OCI-LY1 (cell line): ENCODE results near the gene ROBO1.

Experiments used
- EZH2 ChIP-seq: fragments of 200-600 bp; sonication (generic), shearing (Covaris generic); IDR thresholded peaks from 2 replicates; pipeline ENCODE4 v1.8.0; 2017; ENCODE audit warnings: borderline replicate concordance, mixed run types, mild to moderate bottlenecking, antibody characterized with exemption, low read length, moderate library complexity, mixed read lengths
- TF ChIP-seq, protein P1 (sequence below): fragments of 200-600 bp; sonication (generic), shearing (Covaris generic); IDR thresholded peaks from 2 replicates; pipeline ENCODE4 v1.5.1; 2017; ENCODE audit warnings: mild to moderate bottlenecking, antibody characterized with exemption, low read length, moderate library complexity, mixed read lengths

DNA sequence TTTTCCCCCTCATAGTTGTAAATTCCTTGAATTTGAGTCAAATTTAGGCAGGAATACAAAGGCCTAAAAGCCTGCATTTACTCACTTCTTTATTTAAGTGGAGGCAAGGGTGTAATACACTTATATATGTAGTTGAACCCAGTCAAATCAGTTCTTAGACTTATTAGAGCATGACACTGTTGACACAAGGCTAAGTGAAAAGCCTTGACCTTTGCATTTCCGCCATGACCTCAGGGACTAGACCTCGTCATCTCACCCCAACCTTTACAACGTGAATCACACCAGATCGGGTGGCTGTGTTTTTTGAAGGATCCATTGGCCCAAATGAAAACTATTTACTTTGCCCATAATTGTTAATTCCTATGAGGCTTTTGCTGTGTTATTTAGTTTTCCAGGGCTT is 774.4 kb downstream of the ROBO1 start:
- TF ChIP-seq, protein P1, sequence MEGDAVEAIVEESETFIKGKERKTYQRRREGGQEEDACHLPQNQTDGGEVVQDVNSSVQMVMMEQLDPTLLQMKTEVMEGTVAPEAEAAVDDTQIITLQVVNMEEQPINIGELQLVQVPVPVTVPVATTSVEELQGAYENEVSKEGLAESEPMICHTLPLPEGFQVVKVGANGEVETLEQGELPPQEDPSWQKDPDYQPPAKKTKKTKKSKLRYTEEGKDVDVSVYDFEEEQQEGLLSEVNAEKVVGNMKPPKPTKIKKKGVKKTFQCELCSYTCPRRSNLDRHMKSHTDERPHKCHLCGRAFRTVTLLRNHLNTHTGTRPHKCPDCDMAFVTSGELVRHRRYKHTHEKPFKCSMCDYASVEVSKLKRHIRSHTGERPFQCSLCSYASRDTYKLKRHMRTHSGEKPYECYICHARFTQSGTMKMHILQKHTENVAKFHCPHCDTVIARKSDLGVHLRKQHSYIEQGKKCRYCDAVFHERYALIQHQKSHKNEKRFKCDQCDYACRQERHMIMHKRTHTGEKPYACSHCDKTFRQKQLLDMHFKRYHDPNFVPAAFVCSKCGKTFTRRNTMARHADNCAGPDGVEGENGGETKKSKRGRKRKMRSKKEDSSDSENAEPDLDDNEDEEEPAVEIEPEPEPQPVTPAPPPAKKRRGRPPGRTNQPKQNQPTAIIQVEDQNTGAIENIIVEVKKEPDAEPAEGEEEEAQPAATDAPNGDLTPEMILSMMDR = no peak
- TF ChIP-seq EZH2 = no peak
